Uterus (tissue), 2 donors: Measurements from ENCODE around the gene HIVEP3.

Experiments used
- POLR2A ChIP-seq, 2 donors: fragments of 450-650 bp; IDR thresholded peaks; one replicate each; pipeline ENCODE4 v1.6.1; 2016; ENCODE audit warnings: antibody characterized with exemption in 2 of 2, mild to moderate bottlenecking in 1 of 2, moderate library complexity in 1 of 2
- TF ChIP-seq, protein P1 (sequence below), 4 experiments: fragments of 200-600 bp in 2 of 4; fragments of 450-650 bp in 2 of 4; sonication (generic) in 2 of 4; IDR thresholded peaks; one replicate each; pipeline ENCODE4 v1.5.1; 2016 to 2019; ENCODE audit warnings: antibody characterized with exemption in 4 of 4, mild to moderate bottlenecking in 2 of 4, moderate library complexity in 1 of 4

DNA sequence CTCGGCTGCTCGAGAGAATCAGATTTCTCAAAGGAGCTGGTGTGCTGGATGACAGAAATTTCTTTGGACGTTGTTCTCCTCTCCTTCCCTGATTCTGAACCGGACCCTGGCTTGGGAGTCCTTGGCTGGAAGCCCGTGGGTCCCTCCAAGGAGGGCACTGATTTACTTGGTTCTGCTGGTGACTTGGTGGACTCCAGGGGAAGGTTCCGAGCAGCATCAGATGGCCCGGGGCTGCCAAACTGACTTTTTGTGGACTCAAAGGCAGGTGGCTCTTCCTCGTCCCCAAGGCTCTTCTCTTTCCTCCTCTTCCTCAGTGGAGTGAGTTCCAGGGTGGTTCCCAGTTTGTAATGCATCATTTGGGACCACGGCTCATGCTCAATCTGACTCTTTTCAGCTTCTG, 336.4 kb downstream of the HIVEP3 start:
- TF ChIP-seq, protein P1, sequence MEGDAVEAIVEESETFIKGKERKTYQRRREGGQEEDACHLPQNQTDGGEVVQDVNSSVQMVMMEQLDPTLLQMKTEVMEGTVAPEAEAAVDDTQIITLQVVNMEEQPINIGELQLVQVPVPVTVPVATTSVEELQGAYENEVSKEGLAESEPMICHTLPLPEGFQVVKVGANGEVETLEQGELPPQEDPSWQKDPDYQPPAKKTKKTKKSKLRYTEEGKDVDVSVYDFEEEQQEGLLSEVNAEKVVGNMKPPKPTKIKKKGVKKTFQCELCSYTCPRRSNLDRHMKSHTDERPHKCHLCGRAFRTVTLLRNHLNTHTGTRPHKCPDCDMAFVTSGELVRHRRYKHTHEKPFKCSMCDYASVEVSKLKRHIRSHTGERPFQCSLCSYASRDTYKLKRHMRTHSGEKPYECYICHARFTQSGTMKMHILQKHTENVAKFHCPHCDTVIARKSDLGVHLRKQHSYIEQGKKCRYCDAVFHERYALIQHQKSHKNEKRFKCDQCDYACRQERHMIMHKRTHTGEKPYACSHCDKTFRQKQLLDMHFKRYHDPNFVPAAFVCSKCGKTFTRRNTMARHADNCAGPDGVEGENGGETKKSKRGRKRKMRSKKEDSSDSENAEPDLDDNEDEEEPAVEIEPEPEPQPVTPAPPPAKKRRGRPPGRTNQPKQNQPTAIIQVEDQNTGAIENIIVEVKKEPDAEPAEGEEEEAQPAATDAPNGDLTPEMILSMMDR (IDR thresholded peaks at IDR 0.05): no peak
- TF ChIP-seq POLR2A (IDR thresholded peaks at IDR 0.05): no peak
